A549 treated with AZD2906 at 1 μM for 4 hours (cell line): ENCODE measurements around the gene ADPRH. TPM values are rescaled to one million over a fixed set of nuclear protein-coding genes. Genes with fewer than 3 reads are reported as not detected.

Experiments
- total RNA-seq: library from RNA; stranded (reverse); fragments of 200-300 nt; extraction: Qiagen RNA extraction; gene quantifications from 5 replicates; pipeline ENCODE4 v1.2.3, GENCODE V29; 2022

Gene ADPRH
- total RNA-seq, result 2.3 to 4.1 TPM (median 3.0 TPM) in 5 replicates

DNA sequence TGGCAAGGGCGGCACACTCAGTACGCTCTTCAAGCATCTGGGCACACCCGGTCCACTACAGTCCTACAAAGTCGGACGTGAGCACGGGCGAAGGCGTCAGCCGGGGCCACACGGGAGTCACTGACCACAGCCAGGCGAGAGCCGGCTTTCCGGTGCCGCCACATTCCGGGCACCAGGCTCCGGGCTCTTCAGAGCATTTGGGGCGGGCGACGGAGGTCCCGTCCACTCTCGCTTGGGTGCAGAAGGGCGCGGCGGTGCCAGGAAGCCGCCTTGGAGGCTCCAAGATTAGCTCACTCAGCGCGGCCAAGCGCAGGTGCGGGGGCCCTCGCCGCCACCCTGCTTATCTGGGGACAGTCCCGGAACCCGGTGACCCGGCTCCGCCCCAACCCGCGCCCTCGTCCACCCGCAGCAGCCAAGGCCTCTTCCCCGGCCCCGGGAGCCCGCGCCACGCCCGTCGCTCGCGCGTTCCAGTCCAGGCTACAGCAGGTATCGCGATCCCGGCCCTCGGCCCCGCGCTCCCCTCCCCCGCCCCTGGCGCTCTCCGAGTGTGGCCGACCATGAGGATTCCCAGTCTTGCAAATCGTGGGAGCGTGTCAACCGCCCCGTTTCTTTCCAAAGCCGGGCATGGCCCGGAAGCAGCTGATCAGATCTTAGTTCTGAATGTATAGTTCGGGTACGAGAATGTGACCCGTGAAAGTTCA is at the start of gene ADPRH:
TSS of gene ADPRH (plus strand) at position 127 of the 701 bp plus-strand sequence. CDS start 2,678 bp downstream, outside the sequence.

DNA sequence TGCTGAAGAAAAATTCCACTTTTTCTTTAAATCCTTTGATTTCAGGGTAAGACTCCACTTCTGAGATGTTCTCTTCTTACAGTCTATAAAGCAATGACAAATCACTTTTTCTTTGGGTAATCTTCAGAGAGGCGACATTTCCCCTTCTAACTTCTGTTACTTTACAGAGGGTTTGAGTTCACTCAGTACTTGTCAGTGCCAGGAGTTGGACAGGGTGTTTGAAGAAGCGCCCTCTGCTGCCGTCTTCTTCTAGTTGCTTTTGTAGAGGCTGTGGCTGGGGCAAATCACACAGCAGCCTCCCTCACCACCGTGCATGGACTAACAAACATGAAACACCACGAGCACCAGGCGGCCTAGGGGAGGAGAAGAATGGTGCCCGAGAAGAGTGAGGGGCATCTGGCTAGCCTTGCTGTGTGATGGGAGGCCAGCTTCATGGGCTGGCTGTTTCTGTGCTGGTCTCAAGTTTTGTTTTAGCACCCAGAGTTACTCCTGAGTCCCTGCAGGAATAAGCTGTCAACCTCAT is 19.8 kb upstream of the ADPRH start, which contains the start of gene CD80:
TSS of gene CD80 (minus strand) at position 174 of the 523 bp plus-strand sequence. CDS start 1,886 bp downstream, outside the sequence.

DNA sequence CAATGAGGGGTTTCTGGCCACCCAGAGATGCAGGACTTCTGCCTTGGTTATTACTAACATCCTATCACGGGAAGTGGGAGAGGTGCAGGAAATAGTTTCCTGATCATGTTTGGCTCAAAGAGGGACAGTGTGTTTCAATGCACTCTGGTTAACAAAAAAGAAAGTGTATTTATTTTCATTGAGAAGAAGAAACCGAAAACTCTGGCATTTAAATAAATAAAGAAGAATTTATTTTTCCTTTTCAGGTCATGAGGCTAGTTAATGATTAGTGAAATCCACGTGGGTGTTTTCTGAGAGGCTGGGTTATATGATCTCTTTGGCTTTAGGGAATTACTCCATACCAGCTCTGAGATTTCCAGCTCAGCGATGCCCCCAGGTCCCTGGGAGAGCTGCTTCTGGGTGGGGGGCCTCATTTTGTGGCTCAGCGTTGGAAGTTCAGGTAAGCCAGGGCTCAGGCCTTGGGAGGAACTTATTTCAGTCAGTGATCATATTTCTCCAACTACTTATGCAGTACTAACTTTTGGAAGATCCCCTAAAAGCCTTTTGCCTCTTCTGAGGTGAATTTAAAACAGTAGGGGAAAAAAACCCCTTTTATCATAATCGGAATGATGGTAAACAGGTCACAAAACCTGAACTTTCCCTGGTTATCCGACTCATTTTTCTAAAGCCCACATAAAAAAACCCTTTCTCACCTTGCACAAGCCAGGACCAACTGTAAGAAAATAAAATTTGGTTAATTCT is 18.4 kb downstream of the ADPRH start, which contains the start of gene PLA1A:
TSS of gene PLA1A (plus strand) at position 338 of the 741 bp plus-strand sequence. CDS start at position 367, 29 bp downstream.

Other genes with a start within 250 kb of the ADPRH start
- gene TMEM39A, start 115.9 kb upstream of the ADPRH start, total RNA-seq, result 21.2 to 24.4 TPM (median 23.8 TPM) in 5 replicates
- 7.1 to 9.2 TPM (median 8.0 TPM) in 5 replicates for gene POGLUT1, start 110.5 kb upstream of the ADPRH start, total RNA-seq
- gene TIMMDC1, start 80.9 kb upstream of the ADPRH start, total RNA-seq, result 58.4 to 80.8 TPM (median 73.2 TPM) in 5 replicates
- gene CD80, start 19.9 kb upstream of the ADPRH start, total RNA-seq, result 0.03 TPM in 1 of 5 replicates, not detected in the others
- 0.17 to 0.53 TPM (median 0.30 TPM) in 5 replicates for gene PLA1A, start 18.4 kb downstream of the ADPRH start, total RNA-seq
- gene POPDC2, start 81.1 kb downstream of the ADPRH start, total RNA-seq, result 0.32 to 1.2 TPM (median 0.38 TPM) in 5 replicates
- gene COX17, start 97.9 kb downstream of the ADPRH start, total RNA-seq, result 99.5 to 114 TPM (median 103 TPM) in 5 replicates
- 0.23 to 0.35 TPM (median 0.25 TPM) in 4 of 5 replicates, not detected in the other for gene CFAP91, start 123.5 kb downstream of the ADPRH start, total RNA-seq
- gene NR1I2, start 202.6 kb downstream of the ADPRH start, total RNA-seq, result not detected in 5 replicates